HFF-Myc (cell line): ENCODE results near the gene SMPD3.
A peak's percentile ranks its signal among the peaks of the same experiment; 100 is the strongest.

Experiments
- DNase-seq: peaks from one replicate; pipeline ENCODE4 v3.0.0-alpha.2; 2011; ENCODE audit warnings: low read depth; ENCODE audit errors: extremely low read depth
- H3K4me3 ChIP-seq: replicated peaks from 2 replicates; pipeline ENCODE4 v1.5.1; 2011; ENCODE audit warnings: low read depth, mild to moderate bottlenecking, control low read depth, low read length
- TF ChIP-seq, protein P1 (sequence below): IDR thresholded peaks from 2 replicates; pipeline ENCODE4 v1.5.1; 2012; ENCODE audit warnings: mild to moderate bottlenecking, low read depth, low read length, control low read depth; ENCODE audit errors: missing control alignments

The SMPD3 gene

DNA sequence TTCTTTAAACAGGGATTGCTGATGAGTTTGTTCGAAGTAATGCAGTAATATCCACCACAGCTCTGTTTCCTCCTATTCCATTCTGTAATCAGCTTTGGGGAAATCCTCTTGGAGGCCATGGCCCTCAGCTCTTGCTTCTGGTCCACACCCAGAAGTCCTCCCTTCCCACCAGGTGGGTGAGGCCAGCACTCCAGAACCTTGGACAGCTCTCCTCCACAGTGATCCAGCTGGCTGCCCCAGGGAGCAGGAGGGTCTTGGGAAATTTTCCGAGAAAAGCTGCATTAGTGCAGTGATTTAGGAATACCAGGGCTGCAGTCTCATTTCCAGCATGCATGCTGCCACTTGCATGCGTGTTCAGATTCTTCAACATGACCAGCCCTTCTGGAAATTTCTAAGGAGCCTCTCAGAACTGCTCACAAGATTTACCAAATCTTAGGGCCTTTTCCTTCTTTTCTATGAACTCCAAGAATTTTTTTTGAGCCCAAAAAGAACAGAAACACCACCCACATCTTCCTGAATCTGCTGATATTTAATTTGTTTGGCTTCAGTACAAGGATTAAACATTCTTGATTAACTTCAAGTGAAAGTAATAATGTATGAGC lies 4.2 kb downstream of the SMPD3 start:
- TF ChIP-seq, protein P1, sequence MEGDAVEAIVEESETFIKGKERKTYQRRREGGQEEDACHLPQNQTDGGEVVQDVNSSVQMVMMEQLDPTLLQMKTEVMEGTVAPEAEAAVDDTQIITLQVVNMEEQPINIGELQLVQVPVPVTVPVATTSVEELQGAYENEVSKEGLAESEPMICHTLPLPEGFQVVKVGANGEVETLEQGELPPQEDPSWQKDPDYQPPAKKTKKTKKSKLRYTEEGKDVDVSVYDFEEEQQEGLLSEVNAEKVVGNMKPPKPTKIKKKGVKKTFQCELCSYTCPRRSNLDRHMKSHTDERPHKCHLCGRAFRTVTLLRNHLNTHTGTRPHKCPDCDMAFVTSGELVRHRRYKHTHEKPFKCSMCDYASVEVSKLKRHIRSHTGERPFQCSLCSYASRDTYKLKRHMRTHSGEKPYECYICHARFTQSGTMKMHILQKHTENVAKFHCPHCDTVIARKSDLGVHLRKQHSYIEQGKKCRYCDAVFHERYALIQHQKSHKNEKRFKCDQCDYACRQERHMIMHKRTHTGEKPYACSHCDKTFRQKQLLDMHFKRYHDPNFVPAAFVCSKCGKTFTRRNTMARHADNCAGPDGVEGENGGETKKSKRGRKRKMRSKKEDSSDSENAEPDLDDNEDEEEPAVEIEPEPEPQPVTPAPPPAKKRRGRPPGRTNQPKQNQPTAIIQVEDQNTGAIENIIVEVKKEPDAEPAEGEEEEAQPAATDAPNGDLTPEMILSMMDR = no peak
- no peak overlapping the region for H3K4me3 ChIP-seq
- DNase-seq = no peak

DNA sequence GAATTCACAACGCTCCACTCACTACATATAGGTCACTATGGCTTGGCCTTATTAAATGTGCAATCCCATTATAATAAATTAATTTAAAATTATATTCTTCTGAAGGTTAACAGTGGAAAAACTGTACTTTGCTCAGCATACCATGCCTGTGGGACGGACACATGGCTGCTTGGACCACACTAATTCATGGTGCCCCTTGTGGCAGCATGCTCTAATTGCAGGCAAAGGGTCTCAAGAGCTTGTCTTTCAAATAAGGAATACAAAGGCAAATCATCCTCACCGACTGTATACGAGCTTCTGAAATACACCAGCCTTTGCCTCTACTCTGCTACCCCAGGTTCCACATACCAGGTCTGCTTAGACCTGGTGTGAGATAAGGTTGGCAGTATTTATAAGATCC lies 11.7 kb downstream of the SMPD3 start:
- no peak for DNase-seq
- TF ChIP-seq, protein P1 = peak; percentile 59
- H3K4me3 ChIP-seq = no peak overlapping the region

DNA sequence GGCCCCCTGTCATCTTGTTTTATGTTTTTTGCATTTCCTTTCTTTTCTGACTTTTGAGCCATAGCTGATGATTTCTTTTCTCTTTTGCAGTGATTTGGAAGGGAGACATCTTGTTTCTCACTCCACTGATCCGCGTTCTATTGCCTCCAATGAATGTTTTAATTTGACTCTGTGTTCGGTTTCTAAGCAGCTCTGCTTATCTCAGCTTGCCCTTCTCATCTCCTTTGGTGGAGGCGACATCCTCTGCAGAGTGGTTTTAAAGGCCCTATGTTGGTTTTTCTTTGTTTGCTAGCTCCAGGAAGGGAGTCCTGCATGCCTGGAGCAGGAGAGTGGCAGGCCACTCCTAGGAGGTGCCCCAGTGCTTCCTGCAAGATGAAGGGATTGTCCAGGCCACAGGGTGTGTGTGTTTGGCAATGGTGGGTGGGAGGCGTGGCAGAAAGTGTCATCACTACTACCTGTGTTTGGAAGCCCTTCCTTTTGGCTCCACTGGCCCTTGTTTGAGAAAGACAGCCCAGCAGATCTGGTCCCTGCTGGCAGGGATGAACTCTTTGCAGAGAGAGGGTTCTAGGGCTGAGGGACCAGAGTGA lies 13.6 kb downstream of the SMPD3 start:
- DNase-seq = no peak
- H3K4me3 ChIP-seq = no peak overlapping the region
- TF ChIP-seq, protein P1 = no peak

DNA sequence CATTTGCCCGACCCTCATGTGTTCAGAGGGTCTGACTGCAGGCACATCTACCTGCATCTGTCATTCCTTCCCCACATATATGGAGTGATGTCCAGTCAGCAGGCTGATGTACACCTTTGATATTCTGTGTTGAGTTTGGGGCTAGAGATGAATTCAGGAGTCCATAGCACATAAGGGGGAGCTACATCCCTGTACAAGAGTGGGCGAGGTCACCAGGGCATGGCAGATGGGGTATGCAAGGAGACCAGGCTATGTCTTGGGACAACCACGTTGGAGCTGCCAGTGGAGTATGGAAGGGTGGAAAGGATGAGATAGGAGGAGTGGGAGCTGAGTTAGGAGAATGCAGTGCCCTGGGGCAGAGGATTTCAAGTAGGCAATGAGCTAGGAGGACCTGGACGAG lies 15.0 kb downstream of the SMPD3 start:
- no peak for DNase-seq
- TF ChIP-seq, protein P1 = no peak
- no peak overlapping the region for H3K4me3 ChIP-seq

DNA sequence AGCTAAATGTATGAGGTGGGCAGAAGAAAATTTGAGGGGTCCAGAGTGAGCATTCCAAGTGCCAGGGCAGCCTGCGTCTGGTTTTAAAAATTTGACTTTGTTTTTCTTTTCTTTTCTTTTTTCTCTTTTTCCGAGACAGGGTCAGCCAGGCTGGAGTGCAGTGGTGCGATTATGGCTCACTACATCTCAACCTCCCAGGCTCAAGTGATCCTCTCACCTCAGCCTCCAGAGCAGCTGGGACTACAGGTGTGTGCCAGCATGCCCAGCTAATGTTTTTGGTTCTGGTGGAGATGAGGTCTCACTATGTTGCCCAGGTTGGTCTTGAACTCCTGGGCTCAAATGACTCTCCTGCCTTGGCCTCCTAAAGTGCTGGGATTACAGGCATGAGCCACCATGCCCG lies 15.6 kb downstream of the SMPD3 start:
- DNase-seq = no peak
- TF ChIP-seq, protein P1 = no peak
- no peak overlapping the region for H3K4me3 ChIP-seq

GRCh38 chr16:68429076-68429854 lies 19.0 kb downstream of the SMPD3 start:
- DNase-seq = no peak
- TF ChIP-seq, protein P1 = no peak
- H3K4me3 ChIP-seq = no peak overlapping the region
